GM12878 (cell line): ENCODE measurements around the gene DNAAF1.
"Not testable (repeated sequence)": the region's sequence is repeated elsewhere in the genome, so short reads cannot be mapped to it uniquely, and the experiment has no call there.

Source experiments
- BCL3 ChIP-seq: IDR thresholded peaks from 2 replicates; pipeline ENCODE4 v1.6.1; 2011; ENCODE audit warnings: borderline replicate concordance, low read depth, mild to moderate bottlenecking, moderate library complexity, low read length; ENCODE audit not compliant: insufficient read depth, poor library complexity, severe bottlenecking
- FOXK2 ChIP-seq: fragments of 450-650 bp; IDR thresholded peaks from 2 replicates; pipeline ENCODE4 v1.6.1; 2017; ENCODE audit warnings: mild to moderate bottlenecking, moderate library complexity
- GATAD2B ChIP-seq: fragments of 450-650 bp; conservative IDR thresholded peaks from 2 replicates; pipeline ENCODE4 v1.6.1; 2017; ENCODE audit warnings: low read depth, mild to moderate bottlenecking, moderate library complexity
- NRF1 ChIP-seq: conservative IDR thresholded peaks from 2 replicates; pipeline ENCODE4 v1.6.1; 2011; ENCODE audit warnings: mild to moderate bottlenecking, low read depth, low read length, improper control_type of control experiment
- SP1 ChIP-seq: IDR thresholded peaks from one replicate; pipeline ENCODE4 v1.6.1; 2011; ENCODE audit warnings: low read depth, low read length
- SREBF1 ChIP-seq: IDR thresholded peaks from 2 replicates; pipeline ENCODE4 v1.6.1; 2012; ENCODE audit warnings: mild to moderate bottlenecking, low read length
- TF ChIP-seq, protein P1 (sequence below): IDR thresholded peaks from 2 replicates; pipeline ENCODE4 v1.6.1; 2012; ENCODE audit warnings: mild to moderate bottlenecking, low read depth, low read length
- TF ChIP-seq, protein P2 (sequence below), 3 experiments: IDR thresholded peaks in 2 of 3; conservative IDR thresholded peaks in 1 of 3; 2 replicates each; pipeline ENCODE4 v1.5.1; 2011; ENCODE audit warnings: low read depth in 3 of 3, low read length in 3 of 3, mild to moderate bottlenecking in 3 of 3, control low read depth in 2 of 3, moderate library complexity in 2 of 3, inconsistent platforms in 1 of 3, mixed read lengths in 1 of 3; ENCODE audit not compliant: control insufficient read depth in 2 of 3, insufficient read depth in 1 of 3; ENCODE audit errors: extremely low read depth in 1 of 3

DNA sequence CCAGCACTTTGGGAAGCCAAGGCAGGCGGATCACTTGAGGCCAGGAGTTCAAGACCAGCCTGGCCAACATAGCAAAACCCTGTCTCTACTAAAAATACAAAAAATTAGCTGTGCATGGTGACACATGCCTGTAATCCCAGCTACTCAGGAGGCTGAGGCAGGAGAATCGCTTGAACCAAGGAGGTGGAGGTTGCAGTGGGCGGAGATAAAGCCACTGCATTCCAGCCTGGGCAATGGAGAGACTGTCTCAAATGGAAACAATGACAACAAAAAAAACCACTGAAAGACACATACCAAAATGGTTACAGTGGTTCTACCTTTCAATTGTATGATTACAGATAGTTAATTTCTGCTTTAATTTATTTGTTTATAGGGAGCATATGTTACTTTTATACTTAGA is 33.2 kb upstream of the DNAAF1 start:
- TF ChIP-seq SREBF1, SP1, BCL3, NRF1, GATAD2B, FOXK2: not testable (repeated sequence)
- TF ChIP-seq, protein P1, sequence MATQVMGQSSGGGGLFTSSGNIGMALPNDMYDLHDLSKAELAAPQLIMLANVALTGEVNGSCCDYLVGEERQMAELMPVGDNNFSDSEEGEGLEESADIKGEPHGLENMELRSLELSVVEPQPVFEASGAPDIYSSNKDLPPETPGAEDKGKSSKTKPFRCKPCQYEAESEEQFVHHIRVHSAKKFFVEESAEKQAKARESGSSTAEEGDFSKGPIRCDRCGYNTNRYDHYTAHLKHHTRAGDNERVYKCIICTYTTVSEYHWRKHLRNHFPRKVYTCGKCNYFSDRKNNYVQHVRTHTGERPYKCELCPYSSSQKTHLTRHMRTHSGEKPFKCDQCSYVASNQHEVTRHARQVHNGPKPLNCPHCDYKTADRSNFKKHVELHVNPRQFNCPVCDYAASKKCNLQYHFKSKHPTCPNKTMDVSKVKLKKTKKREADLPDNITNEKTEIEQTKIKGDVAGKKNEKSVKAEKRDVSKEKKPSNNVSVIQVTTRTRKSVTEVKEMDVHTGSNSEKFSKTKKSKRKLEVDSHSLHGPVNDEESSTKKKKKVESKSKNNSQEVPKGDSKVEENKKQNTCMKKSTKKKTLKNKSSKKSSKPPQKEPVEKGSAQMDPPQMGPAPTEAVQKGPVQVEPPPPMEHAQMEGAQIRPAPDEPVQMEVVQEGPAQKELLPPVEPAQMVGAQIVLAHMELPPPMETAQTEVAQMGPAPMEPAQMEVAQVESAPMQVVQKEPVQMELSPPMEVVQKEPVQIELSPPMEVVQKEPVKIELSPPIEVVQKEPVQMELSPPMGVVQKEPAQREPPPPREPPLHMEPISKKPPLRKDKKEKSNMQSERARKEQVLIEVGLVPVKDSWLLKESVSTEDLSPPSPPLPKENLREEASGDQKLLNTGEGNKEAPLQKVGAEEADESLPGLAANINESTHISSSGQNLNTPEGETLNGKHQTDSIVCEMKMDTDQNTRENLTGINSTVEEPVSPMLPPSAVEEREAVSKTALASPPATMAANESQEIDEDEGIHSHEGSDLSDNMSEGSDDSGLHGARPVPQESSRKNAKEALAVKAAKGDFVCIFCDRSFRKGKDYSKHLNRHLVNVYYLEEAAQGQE, result not testable (repeated sequence)
- TF ChIP-seq, protein P2, sequence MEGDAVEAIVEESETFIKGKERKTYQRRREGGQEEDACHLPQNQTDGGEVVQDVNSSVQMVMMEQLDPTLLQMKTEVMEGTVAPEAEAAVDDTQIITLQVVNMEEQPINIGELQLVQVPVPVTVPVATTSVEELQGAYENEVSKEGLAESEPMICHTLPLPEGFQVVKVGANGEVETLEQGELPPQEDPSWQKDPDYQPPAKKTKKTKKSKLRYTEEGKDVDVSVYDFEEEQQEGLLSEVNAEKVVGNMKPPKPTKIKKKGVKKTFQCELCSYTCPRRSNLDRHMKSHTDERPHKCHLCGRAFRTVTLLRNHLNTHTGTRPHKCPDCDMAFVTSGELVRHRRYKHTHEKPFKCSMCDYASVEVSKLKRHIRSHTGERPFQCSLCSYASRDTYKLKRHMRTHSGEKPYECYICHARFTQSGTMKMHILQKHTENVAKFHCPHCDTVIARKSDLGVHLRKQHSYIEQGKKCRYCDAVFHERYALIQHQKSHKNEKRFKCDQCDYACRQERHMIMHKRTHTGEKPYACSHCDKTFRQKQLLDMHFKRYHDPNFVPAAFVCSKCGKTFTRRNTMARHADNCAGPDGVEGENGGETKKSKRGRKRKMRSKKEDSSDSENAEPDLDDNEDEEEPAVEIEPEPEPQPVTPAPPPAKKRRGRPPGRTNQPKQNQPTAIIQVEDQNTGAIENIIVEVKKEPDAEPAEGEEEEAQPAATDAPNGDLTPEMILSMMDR (IDR thresholded peaks at IDR 0.05 in 2 of 3, conservative IDR thresholded peaks at IDR 0.05 in 1 of 3; ENCODE audit: control insufficient read depth in 2 of 3, extremely low read depth in 1 of 3, insufficient read depth in 1 of 3, low read depth in 3 of 3, low read length in 3 of 3), result not testable (repeated sequence)
